Spleen (tissue), 7 donors: Measurements from ENCODE around the gene VPS50.

Experiments
- CTCF ChIP-seq, 11 experiments: fragments of 200-600 bp in 7 of 11; fragments of 450-650 bp in 4 of 11; sonication (generic) in 4 of 11; IDR thresholded peaks in 8 of 11; conservative IDR thresholded peaks in 3 of 11; 1 replicate in 7 of 11; 2 replicates in 4 of 11; pipeline versions ENCODE4 v1.4.0 to v1.8.0; 2016 to 2021; ENCODE audit warnings: antibody characterized with exemption in 11 of 11, inconsistent platforms in 4 of 11, mild to moderate bottlenecking in 1 of 11
- POLR2A ChIP-seq, 3 donors: fragments of 450-650 bp; IDR thresholded peaks; one replicate each; pipeline ENCODE4 v1.5.1; 2017; ENCODE audit warnings: antibody characterized with exemption in 3 of 3, mild to moderate bottlenecking in 1 of 3
- POLR2AphosphoS5 ChIP-seq, 3 donors: sonication (generic); formaldehyde crosslinking; IDR thresholded peaks; one replicate each; pipeline ENCODE4 v1.5.1; 2017; ENCODE audit warnings: antibody characterized with exemption in 3 of 3
- donor health status: DM: no; HTN: no; CAD: no; lungs with moderate emphysema.
- donor health status: DM: no; HTN: no; CAD: no.
- donor health status: DM: no; HTN: no; CAD: no.

- TF ChIP-seq CTCF (IDR thresholded peaks at IDR 0.05 in 8 of 11, conservative IDR thresholded peaks at IDR 0.05 in 3 of 11) (no peak), POLR2A (IDR thresholded peaks at IDR 0.05) (no peak), POLR2AphosphoS5 (IDR thresholded peaks at IDR 0.05) (no peak)
These were observed 100.0 kb downstream of the VPS50 start for GRCh38 chr7:93332172-93332571.
